GM21723 (cell line): ENCODE data around the gene HEBP2.
"Not testable (repeated sequence)": the region's sequence is repeated elsewhere in the genome, so short reads cannot be mapped to it uniquely, and the experiment has no call there.

Experiments
- ATAC-seq: cut with Tn5 transposase; IDR thresholded peaks from one replicate; pipeline ENCODE4 v1.9.1; 2021; ENCODE audit warnings: mild to moderate bottlenecking, moderate library complexity; ENCODE audit not compliant: unreplicated experiment

HEBP2 gene

GRCh38 chr6:138403801-138404665 lies at the start of gene HEBP2:
TSS of gene HEBP2 (plus strand) at chr6:138404223. CDS start at chr6:138404496, 273 bp downstream.
- peak; percentile 92 for ATAC-seq

GRCh38 chr6:138357928-138358327 lies 46.1 kb upstream of the HEBP2 start:
- no peak for ATAC-seq

GRCh38 chr6:138368684-138369083 lies 35.3 kb upstream of the HEBP2 start:
- ATAC-seq = not testable (repeated sequence)

- ATAC-seq = no peak
Observed at GRCh38 chr6:138370631-138371451, 33.2 kb upstream of the HEBP2 start.

GRCh38 chr6:138371452-138371711 lies 32.6 kb upstream of the HEBP2 start:
- ATAC-seq = no peak

- ATAC-seq = no peak
Observed at GRCh38 chr6:138371720-138372119, 32.3 kb upstream of the HEBP2 start.

GRCh38 chr6:138372711-138373463 lies 31.1 kb upstream of the HEBP2 start:
- ATAC-seq = no peak

GRCh38 chr6:138374230-138374629 lies 29.8 kb upstream of the HEBP2 start:
- ATAC-seq = no peak

GRCh38 chr6:138374815-138375214 lies 29.2 kb upstream of the HEBP2 start:
- ATAC-seq = no peak

- no peak for ATAC-seq
Observed at GRCh38 chr6:138377042-138377441, 27.0 kb upstream of the HEBP2 start.

- no peak for ATAC-seq
Observed at GRCh38 chr6:138377844-138378243, 26.2 kb upstream of the HEBP2 start, which contains the start of gene SMIM28. TSS of gene SMIM28 (plus strand) at chr6:138377905. CDS start at chr6:138378073, 168 bp downstream.

GRCh38 chr6:138378463-138378862 lies 25.6 kb upstream of the HEBP2 start:
- ATAC-seq = no peak

- no peak for ATAC-seq
Observed at GRCh38 chr6:138382498-138383265, 21.3 kb upstream of the HEBP2 start.

GRCh38 chr6:138383776-138384175 lies 20.2 kb upstream of the HEBP2 start:
- ATAC-seq = no peak

- no peak for ATAC-seq
Observed at GRCh38 chr6:138386897-138387296, 17.1 kb upstream of the HEBP2 start.

- ATAC-seq = no peak
Observed at GRCh38 chr6:138387577-138388368, 16.2 kb upstream of the HEBP2 start.

GRCh38 chr6:138389551-138389950 lies 14.5 kb upstream of the HEBP2 start:
- ATAC-seq = no peak

- no peak for ATAC-seq
Observed at GRCh38 chr6:138393871-138394783, 9.9 kb upstream of the HEBP2 start.

- no peak for ATAC-seq
Observed at GRCh38 chr6:138396709-138397108, 7.3 kb upstream of the HEBP2 start.
